Parathyroid adenoma (tissue), 2 donors: Measurements from ENCODE around the gene TXNL4A.

ENCODE experiments used
- H2AFZ ChIP-seq: fragments of 300-600 bp; sonication (generic); one replicate; pipeline ENCODE4 v1.7.0; 2017; ENCODE audit warnings: antibody characterized with exemption, mild to moderate bottlenecking
- H3K27ac ChIP-seq: fragments of 300-600 bp; sonication (generic); one replicate; pipeline ENCODE4 v1.7.0; 2017
- H3K27me3 ChIP-seq: fragments of 300-600 bp; sonication (generic); one replicate; pipeline ENCODE4 v1.7.0; 2017; ENCODE audit warnings: low read length; ENCODE audit not compliant: control insufficient read depth, insufficient read depth
- H3K36me3 ChIP-seq: fragments of 300-600 bp; sonication (generic); one replicate; pipeline ENCODE4 v1.7.0; 2017; ENCODE audit warnings: low read length; ENCODE audit not compliant: control insufficient read depth, insufficient read depth
- H3K4me1 ChIP-seq: fragments of 300-600 bp; sonication (generic); one replicate; pipeline ENCODE4 v1.7.0; 2017; ENCODE audit warnings: control low read depth
- H3K4me2 ChIP-seq: fragments of 300-600 bp; sonication (generic); one replicate; pipeline ENCODE4 v1.7.0; 2017; ENCODE audit warnings: low read length
- H3K4me3 ChIP-seq: fragments of 300-600 bp; sonication (generic); one replicate; pipeline ENCODE4 v1.7.0; 2017; ENCODE audit warnings: low read depth, low read length
- H3K79me2 ChIP-seq: fragments of 300-600 bp; sonication (generic); one replicate; pipeline ENCODE4 v1.7.0; 2017; ENCODE audit warnings: control low read depth
- H3K9ac ChIP-seq: fragments of 300-600 bp; sonication (generic); one replicate; pipeline ENCODE4 v1.7.0; 2017; ENCODE audit warnings: mild to moderate bottlenecking
- H3K9me3 ChIP-seq: fragments of 300-600 bp; sonication (generic); one replicate; pipeline ENCODE4 v1.7.0; 2017; ENCODE audit warnings: low read length; ENCODE audit not compliant: control insufficient read depth
- CTCF ChIP-seq: fragments of 300-600 bp; sonication (generic); IDR thresholded peaks from one replicate; pipeline ENCODE4 v1.7.0; 2017; ENCODE audit warnings: antibody characterized with exemption, mild to moderate bottlenecking
- donor health status: primary hyperparathyroidism.

TXNL4A gene

GRCh38 chr18:79987566-79987965, 797 bp downstream of the TXNL4A start:
- H3K4me3 ChIP-seq = peak overlapping the region; percentile 66
- no peak for TF ChIP-seq CTCF
- peak overlapping the region; percentile 75 for H3K4me2 ChIP-seq
- no peak overlapping the region for H3K9ac ChIP-seq
- no peaks in the 10 kb centered on the region for H3K27me3 ChIP-seq
- peaks cover 38% of the 10 kb centered on the region for H3K79me2 ChIP-seq
- no peaks in the 10 kb centered on the region for H3K9me3 ChIP-seq
- no peaks in the 10 kb centered on the region for H3K36me3 ChIP-seq
- peak overlapping the region; percentile 87 for H3K27ac ChIP-seq
- peaks cover 3% of the 10 kb centered on the region for H3K4me1 ChIP-seq
- H2AFZ ChIP-seq = peak overlapping the region; percentile 84

- Histone ChIP-seq H3K9ac (no peak overlapping the region), H3K4me3 (no peak overlapping the region), H3K9me3 (no peaks in the 10 kb centered on the region), H3K27ac (no peak overlapping the region), H2AFZ (no peak overlapping the region), H3K4me1 (peaks cover 3% of the 10 kb centered on the region), H3K36me3 (no peaks in the 10 kb centered on the region), H3K4me2 (peak overlapping the region; percentile 75), H3K79me2 (peaks cover 46% of the 10 kb centered on the region), H3K27me3 (no peaks in the 10 kb centered on the region)
- no peak for TF ChIP-seq CTCF
Observed at GRCh38 chr18:79986726-79987125, 1.6 kb downstream of the TXNL4A start.

GRCh38 chr18:79985172-79985571, 3.2 kb downstream of the TXNL4A start:
- Histone ChIP-seq H3K79me2 (peaks cover 56% of the 10 kb centered on the region), H3K4me2 (no peak overlapping the region), H3K4me3 (no peak overlapping the region), H3K9ac (no peak overlapping the region), H3K27ac (no peak overlapping the region), H2AFZ (no peak overlapping the region), H3K36me3 (no peaks in the 10 kb centered on the region), H3K4me1 (peaks cover 3% of the 10 kb centered on the region), H3K9me3 (no peaks in the 10 kb centered on the region), H3K27me3 (no peaks in the 10 kb centered on the region)
- no peak for TF ChIP-seq CTCF

- Histone ChIP-seq H3K27ac (no peak overlapping the region), H3K9ac (no peak overlapping the region), H3K4me3 (no peak overlapping the region), H3K4me1 (no peaks in the 10 kb centered on the region), H3K27me3 (no peaks in the 10 kb centered on the region), H3K4me2 (no peak overlapping the region), H3K79me2 (peaks cover 68% of the 10 kb centered on the region), H3K9me3 (no peaks in the 10 kb centered on the region), H3K36me3 (no peaks in the 10 kb centered on the region), H2AFZ (no peak overlapping the region)
- no peak for TF ChIP-seq CTCF
Observed at GRCh38 chr18:79983793-79984192, 4.6 kb downstream of the TXNL4A start.

GRCh38 chr18:79983253-79983652, 5.1 kb downstream of the TXNL4A start:
- no peak overlapping the region for H2AFZ ChIP-seq
- no peaks in the 10 kb centered on the region for H3K27me3 ChIP-seq
- H3K9ac ChIP-seq = no peak overlapping the region
- no peaks in the 10 kb centered on the region for H3K9me3 ChIP-seq
- no peaks in the 10 kb centered on the region for H3K4me1 ChIP-seq
- H3K27ac ChIP-seq = no peak overlapping the region
- H3K79me2 ChIP-seq = peaks cover 71% of the 10 kb centered on the region
- no peak for TF ChIP-seq CTCF
- no peak overlapping the region for H3K4me3 ChIP-seq
- no peaks in the 10 kb centered on the region for H3K36me3 ChIP-seq
- no peak overlapping the region for H3K4me2 ChIP-seq
